Hematopoietic multipotent progenitor cell treated with erythropoietin and hydrocortisone succinate and interleukin-3 and kit ligand, for 17 days (in vitro differentiated cells): ENCODE measurements around the gene TMEM30B.

Experiments used
- DNase-seq: peaks from one replicate; pipeline ENCODE4 v3.0.0-alpha.2; 2015; ENCODE audit warnings: low spot score

Gene TMEM30B

DNA sequence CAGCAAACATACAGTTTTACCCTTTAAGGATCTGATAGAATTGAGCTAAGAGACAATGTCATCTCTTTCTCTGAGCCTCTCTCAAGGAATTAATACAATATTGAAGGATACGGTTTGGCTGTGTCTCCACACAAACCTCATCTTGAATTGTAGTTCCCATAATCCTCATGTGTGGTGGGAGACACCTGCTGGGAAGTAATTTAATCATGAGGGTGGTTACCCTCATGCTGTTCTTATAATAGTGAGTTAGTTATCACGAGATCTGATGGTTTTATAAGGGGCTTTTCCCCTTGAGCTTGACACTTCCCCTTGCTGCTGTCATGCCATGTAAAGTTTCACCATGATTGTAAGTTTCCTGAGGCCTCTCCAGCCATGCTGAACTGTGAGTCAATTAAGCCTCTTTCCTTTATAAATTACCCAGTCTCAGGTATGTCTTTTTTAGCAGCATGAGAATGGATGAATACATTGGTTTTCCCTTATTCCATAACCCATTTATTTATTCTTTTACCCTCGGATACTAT is 47.6 kb downstream of the TMEM30B start:
- DNase-seq, result no peak

DNA sequence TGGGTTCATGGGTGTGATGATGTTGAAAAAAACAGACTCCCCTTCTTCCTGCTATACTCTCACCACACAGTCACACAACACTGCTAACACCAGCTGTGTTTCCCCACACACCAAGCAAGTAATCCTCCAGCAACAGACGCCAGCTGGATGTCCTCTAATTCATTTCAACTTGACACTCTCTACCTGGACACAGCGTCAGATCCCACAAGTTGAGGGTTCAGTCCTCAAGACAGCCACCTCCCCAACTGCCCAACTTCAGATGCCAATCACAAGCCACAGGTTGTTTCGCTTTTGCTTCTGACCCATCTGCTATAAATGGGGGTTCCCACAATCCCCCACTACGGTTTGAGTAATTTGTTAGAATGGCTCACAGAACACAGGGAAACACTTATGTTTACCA is 49.3 kb downstream of the TMEM30B start:
- no peak for DNase-seq

DNA sequence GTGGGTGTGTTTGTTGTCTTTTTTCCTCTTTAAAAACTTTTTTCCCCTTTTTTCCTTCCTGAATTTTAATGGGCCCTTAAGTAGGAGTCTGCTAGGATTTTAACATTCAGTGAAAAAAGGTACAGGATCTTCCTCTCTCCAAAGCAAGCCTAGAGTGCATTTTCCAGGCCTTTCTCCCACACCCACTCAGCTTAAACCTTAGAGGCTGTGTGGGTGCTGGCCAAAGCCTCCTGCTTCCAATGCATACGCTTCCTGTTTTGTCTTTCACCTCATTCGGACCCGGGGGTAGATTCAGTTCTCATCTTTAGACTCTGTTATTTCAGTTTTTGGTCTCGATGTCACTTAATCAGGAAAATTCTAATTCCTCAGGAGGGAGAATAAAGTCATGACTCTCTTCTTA is 51.2 kb downstream of the TMEM30B start:
- DNase-seq, result no peak

DNA sequence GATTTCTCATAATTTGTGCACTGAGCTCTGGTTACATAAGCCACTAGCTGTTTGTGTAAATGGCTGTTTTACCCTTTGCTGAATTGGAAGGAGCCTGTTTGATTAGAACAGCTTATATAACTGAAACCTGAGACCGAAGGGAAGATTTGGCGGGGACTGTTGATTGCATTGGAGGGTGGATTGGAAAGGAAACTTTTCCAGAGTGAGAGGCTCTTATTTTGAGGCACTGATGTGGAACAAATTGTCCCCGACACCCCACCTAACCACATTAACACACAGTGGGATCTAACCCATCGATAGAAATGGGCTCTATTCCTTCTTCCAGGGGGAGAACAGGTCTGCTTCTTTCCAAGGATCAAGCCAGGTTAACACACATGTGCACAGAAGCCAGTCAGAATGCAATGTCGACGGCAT is 51.7 kb downstream of the TMEM30B start:
- DNase-seq, result no peak

DNA sequence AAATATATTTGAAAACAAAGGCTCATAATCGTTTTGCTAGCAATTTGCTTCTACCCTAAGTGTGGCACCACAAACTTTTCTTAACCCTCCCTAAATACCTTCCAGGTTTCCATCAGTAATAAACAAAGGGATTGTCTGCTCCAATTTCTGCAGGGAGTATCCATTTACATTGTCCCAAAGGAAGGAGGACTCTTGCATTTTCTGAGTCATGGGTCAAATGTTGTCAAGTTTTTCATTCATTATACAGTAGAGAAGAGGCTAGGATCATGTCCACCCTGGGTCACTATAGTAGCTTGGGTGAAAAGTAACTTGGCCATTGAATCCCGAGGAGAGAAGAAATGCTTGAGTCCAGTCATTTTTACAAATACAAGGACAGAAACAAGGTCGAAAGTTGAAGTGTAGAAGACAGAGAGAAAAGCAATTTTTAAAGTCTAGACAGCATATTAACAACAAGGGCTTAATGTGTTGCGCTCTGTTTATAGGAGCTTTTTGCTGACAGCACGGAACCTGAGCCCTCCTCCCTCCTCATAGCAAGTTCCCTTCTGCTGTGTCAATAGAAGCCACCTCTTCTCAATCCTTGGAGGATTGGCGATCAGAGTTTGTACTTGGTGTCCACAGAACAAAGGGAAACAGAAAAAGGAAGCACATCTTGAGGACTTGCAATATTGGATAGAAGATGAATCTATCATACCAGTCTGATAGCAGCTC is 53.1 kb downstream of the TMEM30B start:
- no peak for DNase-seq
